ENCODE results near the gene ANKS1A.
"Not testable (repeated sequence)": the region's sequence is repeated elsewhere in the genome, so short reads cannot be mapped to it uniquely, and the experiment has no call there.

ANKS1A gene

GRCh38 chr6:35093783-35094182 is 204.7 kb downstream of the ANKS1A start:
- TF ChIP-seq CTCF (IDR thresholded peaks at IDR 0.05; ENCODE audit: low read depth, low read length), result no peak
- no peak for DNase-seq (ENCODE audit: extremely low read depth, low read depth)

GRCh38 chr6:35094183-35094582 is 205.1 kb downstream of the ANKS1A start:
- DNase-seq (ENCODE audit: extremely low read depth, low read depth), result no peak
- no peak for TF ChIP-seq CTCF (IDR thresholded peaks at IDR 0.05; ENCODE audit: low read depth, low read length)

- TF ChIP-seq CTCF (IDR thresholded peaks at IDR 0.05; ENCODE audit: low read depth, low read length), result no peak
- DNase-seq (ENCODE audit: extremely low read depth, low read depth), result peak; percentile 52
Measured at GRCh38 chr6:35096129-35096862, 207.2 kb downstream of the ANKS1A start.

- no peak for DNase-seq (ENCODE audit: extremely low read depth, low read depth)
- TF ChIP-seq CTCF (IDR thresholded peaks at IDR 0.05; ENCODE audit: low read depth, low read length), result no peak
Measured at GRCh38 chr6:35099116-35099515, 210.1 kb downstream of the ANKS1A start.

- no peak for DNase-seq (ENCODE audit: extremely low read depth, low read depth)
- no peak for TF ChIP-seq CTCF (IDR thresholded peaks at IDR 0.05; ENCODE audit: low read depth, low read length)
Measured at GRCh38 chr6:35105078-35105477, 216.0 kb downstream of the ANKS1A start.

GRCh38 chr6:35106061-35106460 is 217.0 kb downstream of the ANKS1A start:
- DNase-seq (ENCODE audit: extremely low read depth, low read depth), result not testable (repeated sequence)

- not testable (repeated sequence) for DNase-seq (ENCODE audit: extremely low read depth, low read depth)
Measured at GRCh38 chr6:35107208-35107607, 218.2 kb downstream of the ANKS1A start.

GRCh38 chr6:35107761-35108160 is 218.7 kb downstream of the ANKS1A start:
- not testable (repeated sequence) for DNase-seq (ENCODE audit: extremely low read depth, low read depth)

GRCh38 chr6:35108309-35108885 is 219.3 kb downstream of the ANKS1A start:
- no peak for TF ChIP-seq CTCF (IDR thresholded peaks at IDR 0.05; ENCODE audit: low read depth, low read length)
- no peak for DNase-seq (ENCODE audit: extremely low read depth, low read depth)

Data from AG09319 (cell line).